PC-9 (cell line): ENCODE measurements around the gene SULT1A3. TPM values are rescaled to one million over a fixed set of nuclear protein-coding genes. Genes with fewer than 3 reads are reported as not detected.

Source experiments
- BruUV-seq: library from RNA; stranded (reverse); fragments of 400-500 nt; replicated peaks from 2 replicates; lab custom pipeline; 2021; lab: Mats Ljungman, UMichigan
- CTCF ChIA-PET: fragments of 300-600 bp; sonication (Branson Sonifier 250); formaldehyde crosslinking; loops from one replicate; lab custom pipeline; 2022; ENCODE audit warnings: antibody characterized with exemption; lab: Charles Lee
- POLR2A ChIA-PET: fragments of 300-600 bp; sonication (Branson Sonifier 250); formaldehyde crosslinking; loops from one replicate; lab custom pipeline; 2022; ENCODE audit warnings: antibody characterized with exemption; ENCODE audit not compliant: unreplicated experiment; lab: Charles Lee
- DNase-seq, 2 experiments: peaks; one replicate each; pipeline versions ENCODE4 v3.0.0 to v3.0.0-alpha.2; 2015 to 2022; ENCODE audit warnings: mixed read lengths in 1 of 2
- H2AFZ ChIP-seq: fragments of 200-600 bp; sonication (generic); 2 replicates; pipeline ENCODE4 v1.8.1; 2017; ENCODE audit warnings: antibody characterized with exemption
- H3F3A ChIP-seq: fragments of 200-600 bp; sonication (generic); 2 replicates; pipeline ENCODE4 v1.8.1; 2017; ENCODE audit warnings: antibody characterized with exemption, mild to moderate bottlenecking, low read depth; ENCODE audit not compliant: insufficient read depth
- H3K27ac ChIP-seq: fragments of 200-600 bp; sonication (generic); 2 replicates; pipeline ENCODE4 v1.6.1; 2016; ENCODE audit warnings: mixed run types
- H3K27me3 ChIP-seq: fragments of 200-600 bp; sonication (generic); 2 replicates; pipeline ENCODE4 v1.6.1; 2016; ENCODE audit warnings: low read depth, mixed run types; ENCODE audit not compliant: insufficient read depth
- H3K36me3 ChIP-seq: fragments of 200-600 bp; sonication (generic); 2 replicates; pipeline ENCODE4 v1.6.1; 2016; ENCODE audit warnings: low read depth, mixed run types
- H3K4me1 ChIP-seq: fragments of 200-600 bp; sonication (generic); replicated peaks from 2 replicates; pipeline ENCODE4 v1.6.1; 2016; ENCODE audit warnings: mixed run types; ENCODE audit not compliant: insufficient read depth
- H3K4me2 ChIP-seq: fragments of 200-600 bp; sonication (generic); 2 replicates; pipeline ENCODE4 v1.6.1; 2017; ENCODE audit warnings: mixed run types
- H3K4me3 ChIP-seq: fragments of 200-600 bp; sonication (generic); 2 replicates; pipeline ENCODE4 v1.6.1; 2016; ENCODE audit warnings: mixed run types
- H3K79me2 ChIP-seq: fragments of 200-600 bp; sonication (generic); 2 replicates; pipeline ENCODE4 v1.6.1; 2017; ENCODE audit warnings: low read depth, mixed run types
- H3K9me2 ChIP-seq: fragments of 200-600 bp; sonication (generic); 2 replicates; pipeline ENCODE4 v1.8.1; 2017; ENCODE audit warnings: mild to moderate bottlenecking; ENCODE audit not compliant: insufficient read depth
- H3K9me3 ChIP-seq: fragments of 200-600 bp; sonication (generic); 2 replicates; pipeline ENCODE4 v1.8.1; 2016; ENCODE audit warnings: low read depth; ENCODE audit not compliant: insufficient read depth
- H4K20me1 ChIP-seq: fragments of 200-600 bp; sonication (generic); 2 replicates; pipeline ENCODE4 v1.8.1; 2017; ENCODE audit not compliant: insufficient read depth
- CTCF ChIP-seq: fragments of 200-600 bp; sonication (generic); conservative IDR thresholded peaks from 2 replicates; pipeline ENCODE4 v1.6.1; 2017; ENCODE audit warnings: mixed run types, antibody characterized with exemption, mild to moderate bottlenecking, moderate library complexity
- EZH2 ChIP-seq: fragments of 200-600 bp; sonication (generic); IDR thresholded peaks from 2 replicates; pipeline ENCODE4 v1.8.0; 2017; ENCODE audit warnings: antibody characterized with exemption, low read depth
- intact Hi-C: fragments of 100-400 bp; cut with micrococcal nuclease; formaldehyde crosslinking; loops from one replicate; pipeline ENCODE4 v1.10.0; 2022; ENCODE audit not compliant: unreplicated experiment
- total RNA-seq: library from RNA; stranded (reverse); gene quantifications from 2 replicates; pipeline ENCODE4 v1.2.3, GENCODE V29; 2021

SULT1A3 gene
- total RNA-seq, 1 experiment from 2014 or later, result 103 TPM

DNA sequence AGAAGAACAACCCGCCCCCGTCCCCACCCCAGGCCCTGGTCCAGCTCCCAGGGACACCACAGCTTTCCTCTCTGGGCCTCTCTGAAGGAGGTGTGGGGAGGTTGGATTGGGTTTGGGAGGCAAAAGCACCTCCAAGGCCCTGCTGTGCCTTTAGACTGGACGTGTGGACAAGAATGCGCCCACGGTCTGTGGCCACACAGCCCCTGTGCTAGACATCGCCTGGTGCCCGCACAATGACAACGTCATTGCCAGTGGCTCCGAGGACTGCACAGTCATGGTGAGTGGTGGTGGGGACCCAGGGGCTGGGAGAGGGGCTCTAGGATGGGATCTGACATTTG, 12.6 kb upstream of the SULT1A3 start:
- Histone ChIP-seq H3F3A (peaks cover 24% of the 10 kb centered on the region; the same call in 1 of the 2 replicates), H3K79me2 (no peaks in the 10 kb centered on the region), H4K20me1 (no peaks in the 10 kb centered on the region), H3K4me2 (no peak overlapping the region), H3K9me2 (no peaks in the 10 kb centered on the region), H3K27ac (no peak overlapping the region), H3K9me3 (no peaks in the 10 kb centered on the region), H3K4me3 (no peak overlapping the region), H2AFZ (no peak overlapping the region), H3K27me3 (no peaks in the 10 kb centered on the region), H3K4me1 (peaks cover 8% of the 10 kb centered on the region), H3K36me3 (no peaks in the 10 kb centered on the region)
- DNase-seq, result no peak
- ChIA-PET CTCF (interaction anchor here (0.6 kb wide), 1 partner anchor 508 kb away, joined by 11 read pairs; no protein-coding TSS in a partner anchor), POLR2A (no interaction called here)
- intact Hi-C loops, result no loop called here
- no TSS peak for BruUV-seq
- TF ChIP-seq EZH2 (no peak), CTCF (no peak)

- ChIA-PET CTCF (interaction anchor here (0.6 kb wide), 1 partner anchor 508 kb away, joined by 11 read pairs; no protein-coding TSS in a partner anchor), POLR2A (no interaction called here)
- Histone ChIP-seq H3K9me3 (no peaks in the 10 kb centered on the region), H3K27ac (no peak overlapping the region), H3K27me3 (no peaks in the 10 kb centered on the region), H3K4me3 (no peak overlapping the region), H3K4me2 (no peak overlapping the region), H3K9me2 (no peaks in the 10 kb centered on the region), H3K79me2 (no peaks in the 10 kb centered on the region), H3K36me3 (no peaks in the 10 kb centered on the region), H3K4me1 (peaks cover 5% of the 10 kb centered on the region), H3F3A (peaks cover 21% of the 10 kb centered on the region; the same call in 1 of the 2 replicates), H2AFZ (no peak overlapping the region), H4K20me1 (no peaks in the 10 kb centered on the region)
- intact Hi-C loops, result no loop called here
- no TSS peak for BruUV-seq
- peak; percentile 76 for TF ChIP-seq CTCF
- no peak for TF ChIP-seq EZH2
- DNase-seq, result peak in 1 of 2 experiments; percentile 49
Observed at GRCh38 chr16:30186782-30187555, 12.1 kb upstream of the SULT1A3 start.

DNA sequence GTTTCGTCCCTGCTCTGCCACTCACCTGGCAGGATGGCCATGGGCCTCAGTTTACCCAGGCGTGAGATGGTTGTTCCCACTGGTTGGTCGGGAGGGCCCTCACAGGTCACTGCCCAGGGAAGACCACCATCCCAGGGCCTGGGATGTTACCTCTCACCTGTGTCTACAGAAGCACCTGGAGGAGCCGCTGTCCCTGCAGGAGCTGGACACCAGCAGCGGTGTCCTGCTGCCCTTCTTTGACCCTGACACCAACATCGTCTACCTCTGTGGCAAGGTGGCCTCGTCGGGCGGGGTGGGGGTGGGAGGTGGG, 11.5 kb upstream of the SULT1A3 start:
- no peak overlapping the region for H3K27ac ChIP-seq
- TF ChIP-seq CTCF, result peak; percentile 23; the same call in 1 of the 2 replicates
- no peak for TF ChIP-seq EZH2
- CTCF ChIA-PET, result interaction anchor here (0.6 kb wide), 1 partner anchor 218 kb away, joined by 3 read pairs; no protein-coding TSS in a partner anchor

More for the DNA sequence above, 11.5 kb upstream of the SULT1A3 start:
- no peak overlapping the region for H3K4me3 ChIP-seq
- H4K20me1 ChIP-seq, result no peaks in the 10 kb centered on the region
- peaks cover 15% of the 10 kb centered on the region; the same call in 1 of the 2 replicates for H3F3A ChIP-seq
- no peaks in the 10 kb centered on the region for H3K79me2 ChIP-seq
- H3K9me3 ChIP-seq, result no peaks in the 10 kb centered on the region
- DNase-seq, result no peak
- no peaks in the 10 kb centered on the region for H3K27me3 ChIP-seq
- POLR2A ChIA-PET, result no interaction called here
- H3K4me2 ChIP-seq, result no peak overlapping the region
- no peaks in the 10 kb centered on the region for H3K4me1 ChIP-seq
- no peak overlapping the region for H2AFZ ChIP-seq
- no TSS peak for BruUV-seq
- H3K9me2 ChIP-seq, result no peaks in the 10 kb centered on the region
- no peaks in the 10 kb centered on the region for H3K36me3 ChIP-seq
- intact Hi-C loops, result no loop called here
